Endothelial cell of umbilical vein (primary cell): ENCODE measurements around the gene FAM200A. TPM values are rescaled to one million over a fixed set of nuclear protein-coding genes. Genes with fewer than 3 reads are reported as not detected.

Source experiments
- BruUV-seq: library from RNA; stranded (reverse); fragments of 400-500 nt; replicated peaks from 2 replicates; lab custom pipeline; 2021; lab: Mats Ljungman, UMichigan
- CTCF ChIA-PET: fragments of 300-600, 350-600 bp; sonication (Branson Sonifier 250); formaldehyde crosslinking; loops from one replicate; lab custom pipeline; 2021; ENCODE audit warnings: antibody characterized with exemption, inconsistent platforms; lab: Charles Lee
- POLR2A ChIA-PET: fragments of 300-600, 350-600 bp; sonication (Branson Sonifier 250); formaldehyde crosslinking; loops from one replicate; lab custom pipeline; 2021; ENCODE audit warnings: antibody characterized with exemption, inconsistent platforms; lab: Charles Lee
- DNase-seq: peaks from one replicate; pipeline ENCODE4 v3.0.0-alpha.2; 2011; ENCODE audit warnings: low read depth, low spot score
- FAIRE-seq: peaks from 2 replicates; lab custom pipeline; 2011; peaks lifted over from hg19 to GRCh38; lab: Jason Lieb, UNC
- H2AFZ ChIP-seq: 2 replicates; pipeline ENCODE4 v1.6.0; 2012; ENCODE audit warnings: low read depth, low read length, control low read depth, inconsistent platforms
- H3K27ac ChIP-seq: 2 replicates; pipeline ENCODE4 v1.5.1; 2011; ENCODE audit warnings: low read depth, mild to moderate bottlenecking, control low read depth, low read length, moderate library complexity; ENCODE audit not compliant: insufficient read depth
- H3K27me3 ChIP-seq, 2 experiments: 2 replicates each; pipeline versions ENCODE4 v1.6.0 to v1.6.1; 2011; ENCODE audit warnings: low read length in 2 of 2, mixed read lengths in 1 of 2; ENCODE audit not compliant: control insufficient read depth in 2 of 2, insufficient read depth in 2 of 2
- H3K36me3 ChIP-seq, 2 experiments: 2 replicates in 1 of 2; 3 replicates in 1 of 2; pipeline ENCODE4 v1.5.1; 2011; ENCODE audit warnings: low read length in 2 of 2, mild to moderate bottlenecking in 1 of 2, moderate library complexity in 1 of 2; ENCODE audit not compliant: control insufficient read depth in 2 of 2, insufficient read depth in 2 of 2; ENCODE audit errors: extremely low read depth in 1 of 2
- H3K4me1 ChIP-seq: 3 replicates; pipeline ENCODE4 v1.5.1; 2011; ENCODE audit warnings: mild to moderate bottlenecking, low read length; ENCODE audit not compliant: control insufficient read depth, insufficient read depth; ENCODE audit errors: extremely low read depth
- H3K4me2 ChIP-seq: 2 replicates; pipeline ENCODE4 v1.6.1; 2011; ENCODE audit warnings: low read length, control low read depth, mixed read lengths; ENCODE audit not compliant: insufficient read depth
- H3K4me3 ChIP-seq, 3 experiments: fragments of 200-600 bp in 1 of 3; sonication (generic), shearing (Covaris generic) in 1 of 3; replicated peaks in 1 of 3; 2 replicates each; pipeline ENCODE4 v1.5.1; 2011 to 2016; ENCODE audit warnings: control low read depth in 3 of 3, low read length in 3 of 3, mild to moderate bottlenecking in 2 of 3, inconsistent platforms in 1 of 3, low read depth in 1 of 3, moderate library complexity in 1 of 3; ENCODE audit not compliant: insufficient read depth in 1 of 3
- H3K79me2 ChIP-seq: 2 replicates; pipeline ENCODE4 v1.6.0; 2012; ENCODE audit warnings: low read length, inconsistent platforms; ENCODE audit not compliant: control insufficient read depth, insufficient read depth
- H3K9ac ChIP-seq: replicated peaks from 2 replicates; pipeline ENCODE3; 2011; ENCODE audit warnings: low read length, control low read depth; ENCODE audit not compliant: insufficient read depth; ENCODE audit errors: extremely low read depth
- H3K9me1 ChIP-seq: replicated peaks from 3 replicates; pipeline ENCODE4 v1.6.0; 2011; ENCODE audit warnings: mild to moderate bottlenecking, low read length; ENCODE audit not compliant: control insufficient read depth, insufficient read depth; ENCODE audit errors: extremely low read depth
- H3K9me3 ChIP-seq: replicated peaks from 2 replicates; pipeline ENCODE4 v1.5.1; 2012; ENCODE audit warnings: low read length, inconsistent platforms; ENCODE audit not compliant: control insufficient read depth, insufficient read depth
- H4K20me1 ChIP-seq: replicated peaks from 2 replicates; pipeline ENCODE3; 2011; ENCODE audit warnings: mild to moderate bottlenecking, low read length; ENCODE audit not compliant: control insufficient read depth, insufficient read depth; ENCODE audit errors: extremely low read depth
- CTCF ChIP-seq, 2 donors: IDR thresholded peaks; 1 replicate in 1 of 2; 2 replicates in 1 of 2; pipeline ENCODE4 v1.5.1; 2011; ENCODE audit warnings: low read length in 2 of 2, mild to moderate bottlenecking in 2 of 2, moderate library complexity in 2 of 2, control low read depth in 1 of 2, inconsistent platforms in 1 of 2, low read depth in 1 of 2; ENCODE audit not compliant: insufficient read depth in 1 of 2; ENCODE audit errors: extremely low read depth in 1 of 2
- EZH2 ChIP-seq: IDR thresholded peaks from 2 replicates; pipeline ENCODE4 v1.6.1; 2012; ENCODE audit warnings: borderline replicate concordance, low read depth, mild to moderate bottlenecking, moderate library complexity, low read length, inconsistent platforms; ENCODE audit not compliant: severe bottlenecking
- FOS ChIP-seq: IDR thresholded peaks from 2 replicates; pipeline ENCODE4 v1.6.1; 2011; ENCODE audit warnings: mild to moderate bottlenecking, low read length, moderate library complexity, borderline replicate concordance; ENCODE audit not compliant: insufficient read depth
- GATA2 ChIP-seq: IDR thresholded peaks from 2 replicates; pipeline ENCODE4 v1.7.0; 2011; ENCODE audit warnings: low read depth, mild to moderate bottlenecking, moderate library complexity, mixed read lengths, low read length; ENCODE audit not compliant: insufficient read length, insufficient read depth
- JUN ChIP-seq: IDR thresholded peaks from 2 replicates; pipeline ENCODE4 v1.6.1; 2011; ENCODE audit warnings: borderline replicate concordance, low read depth; ENCODE audit not compliant: insufficient read length, insufficient read depth
- MAX ChIP-seq: IDR thresholded peaks from 2 replicates; pipeline ENCODE4 v1.6.1; 2011; ENCODE audit not compliant: insufficient read depth, insufficient read length
- MYC ChIP-seq: IDR thresholded peaks from one replicate; pipeline ENCODE4 v1.6.1; 2011; ENCODE audit warnings: mild to moderate bottlenecking, low read depth, low read length
- POLR2A ChIP-seq: IDR thresholded peaks from 2 replicates; pipeline ENCODE4 v1.6.1; 2012; ENCODE audit warnings: low read depth, mild to moderate bottlenecking, control low read depth, low read length
- POLR2AphosphoS5 ChIP-seq: IDR thresholded peaks from 2 replicates; pipeline ENCODE4 v1.6.1; 2012; ENCODE audit warnings: low read depth, mild to moderate bottlenecking, control low read depth, low read length, moderate library complexity; ENCODE audit not compliant: insufficient read depth
- dilution Hi-C: fragments of 300-500 bp; cut with MboI; formaldehyde crosslinking; loops from one replicate; pipeline ENCODE4 v1.15.0; 2019; ENCODE audit warnings: low sequenced_read_pairs; ENCODE audit not compliant: extremely low pct_ligation_motif_present
- intact Hi-C: fragments of 100-400 bp; cut with micrococcal nuclease; formaldehyde crosslinking; loops from one replicate; pipeline ENCODE4 v1.10.0; 2022
- polyA plus RNA-seq, 4 experiments: library from polyadenylated mRNA; depleted of rRNA in 3 of 4; stranded (reverse) in 3 of 4; unstranded in 1 of 4; fragments of >200 nt; gene quantifications; 2 replicates each; pipeline versions ENCODE4 v1.2.1 to v1.2.3, GENCODE V29; 2011 to 2012; ENCODE audit warnings: missing spikeins in 1 of 4
- total RNA-seq: library from RNA; stranded (reverse); gene quantifications from 2 replicates; pipeline ENCODE4 v1.2.3, GENCODE V29; 2021

Gene FAM200A
- total and polyA plus RNA-seq, 2 donors (not counting 3 experiments of a cell fraction or from before 2014, with no cell fraction given): 2.1 to 3.6 TPM

- no peaks in the 10 kb centered on the region for H3K79me2 ChIP-seq
- TF ChIP-seq MYC (no peak), EZH2 (no peak), POLR2AphosphoS5 (no peak), POLR2A (no peak), JUN (no peak), GATA2 (no peak), CTCF (IDR thresholded peaks at IDR 0.05; ENCODE audit: extremely low read depth in 1 of 2, insufficient read depth in 1 of 2, low read depth in 1 of 2, low read length in 2 of 2) (no peak), MAX (no peak), FOS (no peak)
- ChIA-PET CTCF (no interaction called here), POLR2A (interaction anchor here (0.7 kb wide), 1 partner anchor 41 kb away, joined by 3 read pairs; no protein-coding TSS in a partner anchor)
- intact Hi-C loops: no loop called here
- dilution Hi-C loops: no loop called here
- no peaks in the 10 kb centered on the region for H4K20me1 ChIP-seq
- no peaks in the 10 kb centered on the region for H3K4me1 ChIP-seq
- H2AFZ ChIP-seq: no peak overlapping the region
- H3K9ac ChIP-seq: no peak overlapping the region
- H3K36me3 ChIP-seq: peaks cover 12 to 16% of the 10 kb centered on the region in 2 experiments
- DNase-seq (no peak), FAIRE-seq (no peak)
- H3K4me2 ChIP-seq: no peak overlapping the region
- H3K9me3 ChIP-seq: peaks cover 13% of the 10 kb centered on the region
- no TSS peak for BruUV-seq
- no peaks in the 10 kb centered on the region for H3K9me1 ChIP-seq
- no peaks in the 10 kb centered on the region for H3K27me3 ChIP-seq
- H3K4me3 ChIP-seq: no peak overlapping the region
- H3K27ac ChIP-seq: no peak overlapping the region
Measured at GRCh38 chr7:99535667-99536066, 16.2 kb downstream of the FAM200A start.
